RWPE2 (cell line): ENCODE measurements around the gene KNG1.
A peak's percentile ranks its signal among the peaks of the same experiment; 100 is the strongest.

Experiments used
- ATAC-seq: fragments of 200-7000 bp; cut with Tn5 transposase; 3 replicates; pipeline ENCODE4 v1.9.1; 2021; ENCODE audit warnings: low read depth
- DNase-seq: peaks from one replicate; pipeline ENCODE4 v3.0.0-alpha.2; 2020; ENCODE audit warnings: low spot score
- H3K27ac ChIP-seq: fragments of 450-650 bp; 2 replicates; pipeline ENCODE4 v1.5.1; 2017; ENCODE audit warnings: mild to moderate bottlenecking; ENCODE audit not compliant: poor library complexity, severe bottlenecking
- H3K27me3 ChIP-seq: fragments of 250-450 bp; sonication (Bioruptor Pico); 2 replicates; pipeline ENCODE4 v1.5.1; 2021; ENCODE audit warnings: mild to moderate bottlenecking, moderate library complexity; ENCODE audit not compliant: insufficient read depth, poor library complexity, severe bottlenecking
- H3K36me3 ChIP-seq: fragments of 250-450 bp; sonication (Bioruptor Pico); 2 replicates; pipeline ENCODE4 v1.5.1; 2020; ENCODE audit warnings: low read depth, mild to moderate bottlenecking, moderate library complexity
- H3K4me1 ChIP-seq: fragments of 250-450 bp; sonication (Bioruptor Pico); 2 replicates; pipeline ENCODE4 v1.5.1; 2021; ENCODE audit warnings: mild to moderate bottlenecking, moderate library complexity; ENCODE audit not compliant: insufficient read depth, poor library complexity, severe bottlenecking
- H3K4me3 ChIP-seq: fragments of 250-450 bp; sonication (Bioruptor Pico); 2 replicates; pipeline ENCODE4 v1.5.1; 2021; ENCODE audit warnings: mild to moderate bottlenecking, moderate library complexity; ENCODE audit not compliant: severe bottlenecking
- H3K9me3 ChIP-seq: fragments of 250-450 bp; sonication (Bioruptor Pico); 2 replicates; pipeline ENCODE4 v1.5.1; 2021; ENCODE audit warnings: mild to moderate bottlenecking, moderate library complexity; ENCODE audit not compliant: severe bottlenecking
- TF ChIP-seq, protein P1 (sequence below): fragments of 450-650 bp; IDR thresholded peaks from one replicate; pipeline ENCODE4 v1.5.1; 2017; ENCODE audit warnings: mild to moderate bottlenecking, moderate library complexity; ENCODE audit not compliant: poor library complexity, severe bottlenecking

The KNG1 gene

DNA sequence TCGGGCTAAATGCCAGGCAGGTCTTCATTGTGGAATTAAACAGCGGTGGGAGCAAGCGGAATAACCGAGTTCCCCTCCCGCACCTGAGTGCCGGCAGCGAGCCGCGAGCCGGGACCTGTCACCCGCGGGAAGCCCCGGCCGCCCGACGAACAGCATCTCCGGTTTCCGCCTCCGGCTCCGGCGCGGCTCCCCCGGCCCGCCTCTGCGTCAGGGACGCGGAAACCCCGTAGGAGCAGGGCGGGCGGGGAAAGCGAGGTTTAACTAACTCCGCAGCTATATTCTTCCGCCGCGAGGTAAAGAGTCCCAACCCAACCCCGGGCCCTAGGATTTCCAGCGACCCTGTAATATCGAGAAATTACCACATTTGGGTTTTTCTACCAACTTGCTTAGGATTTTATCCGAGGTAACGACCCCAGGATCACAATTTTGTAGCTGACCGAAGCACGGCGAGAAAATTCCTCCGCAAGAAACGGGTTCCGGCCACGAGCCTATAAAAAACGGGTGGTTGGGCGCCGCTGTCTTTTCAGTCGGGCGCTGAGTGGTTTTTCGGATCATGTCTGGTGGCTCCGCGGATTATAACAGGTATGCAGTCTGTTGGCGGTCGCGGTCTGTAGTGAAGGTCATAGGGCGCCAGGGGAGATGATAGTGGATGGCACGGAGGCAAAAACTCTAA lies 66.0 kb downstream of the KNG1 start, which contains the start of gene EIF4A2:
Gene EIF4A2 (plus strand): TSS at position 520 of the 673 bp plus-strand sequence. CDS start 34 bp downstream, at position 554.
- Histone ChIP-seq H3K4me1 (peaks cover 14% of the 10 kb centered on the region), H3K27me3 (no peaks in the 10 kb centered on the region), H3K4me3 (peak within 1 kb of the TSS; percentile 98), H3K9me3 (no peaks in the 10 kb centered on the region), H3K27ac (peak within 1 kb of the TSS; percentile 91), H3K36me3 (peaks cover 48% of the 10 kb centered on the region)
- peak; percentile 87 for DNase-seq
- ATAC-seq, result peak; percentile 58
- TF ChIP-seq, protein P1, sequence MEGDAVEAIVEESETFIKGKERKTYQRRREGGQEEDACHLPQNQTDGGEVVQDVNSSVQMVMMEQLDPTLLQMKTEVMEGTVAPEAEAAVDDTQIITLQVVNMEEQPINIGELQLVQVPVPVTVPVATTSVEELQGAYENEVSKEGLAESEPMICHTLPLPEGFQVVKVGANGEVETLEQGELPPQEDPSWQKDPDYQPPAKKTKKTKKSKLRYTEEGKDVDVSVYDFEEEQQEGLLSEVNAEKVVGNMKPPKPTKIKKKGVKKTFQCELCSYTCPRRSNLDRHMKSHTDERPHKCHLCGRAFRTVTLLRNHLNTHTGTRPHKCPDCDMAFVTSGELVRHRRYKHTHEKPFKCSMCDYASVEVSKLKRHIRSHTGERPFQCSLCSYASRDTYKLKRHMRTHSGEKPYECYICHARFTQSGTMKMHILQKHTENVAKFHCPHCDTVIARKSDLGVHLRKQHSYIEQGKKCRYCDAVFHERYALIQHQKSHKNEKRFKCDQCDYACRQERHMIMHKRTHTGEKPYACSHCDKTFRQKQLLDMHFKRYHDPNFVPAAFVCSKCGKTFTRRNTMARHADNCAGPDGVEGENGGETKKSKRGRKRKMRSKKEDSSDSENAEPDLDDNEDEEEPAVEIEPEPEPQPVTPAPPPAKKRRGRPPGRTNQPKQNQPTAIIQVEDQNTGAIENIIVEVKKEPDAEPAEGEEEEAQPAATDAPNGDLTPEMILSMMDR, result no peak

DNA sequence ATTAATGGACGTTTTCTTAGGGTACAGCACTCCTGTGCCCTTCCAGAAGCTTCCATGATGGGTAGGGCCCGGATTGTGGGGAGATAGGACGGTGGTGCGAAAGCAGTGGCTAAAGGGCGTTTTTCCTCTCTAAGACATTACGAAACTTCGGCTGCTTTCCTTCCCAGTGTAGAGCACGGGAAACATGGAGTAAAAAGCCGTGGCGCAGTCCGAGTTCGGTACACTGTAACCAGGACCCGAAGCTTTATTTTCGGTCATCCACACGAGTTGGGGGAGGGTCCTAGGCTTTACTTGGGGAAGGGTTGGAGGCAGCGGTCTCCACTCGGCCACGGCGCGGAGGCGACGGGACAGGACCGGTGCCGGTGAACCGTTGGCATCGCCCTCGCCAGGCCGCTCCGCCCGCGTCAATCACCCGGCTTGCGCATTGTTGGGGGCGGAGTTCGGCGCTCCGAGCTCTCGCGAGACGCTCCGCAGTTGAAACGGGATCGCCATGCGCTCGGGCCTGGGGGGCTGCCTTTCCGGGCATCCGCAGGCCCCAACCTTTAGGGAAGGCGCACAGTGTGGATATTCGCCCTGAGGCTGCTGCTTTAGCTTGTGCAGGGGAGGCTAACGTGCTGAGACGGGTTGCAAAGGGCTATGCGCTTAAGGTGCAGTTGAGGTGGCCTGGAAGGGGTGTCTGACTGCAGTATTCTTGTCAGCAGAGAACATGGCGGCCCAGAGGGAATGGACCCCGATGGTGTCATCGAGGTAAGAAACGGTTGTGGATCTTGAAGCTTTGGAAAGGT lies 66.8 kb downstream of the KNG1 start:
- peaks cover 14% of the 10 kb centered on the region for H3K4me1 ChIP-seq
- peak; percentile 62 for ATAC-seq

DNA sequence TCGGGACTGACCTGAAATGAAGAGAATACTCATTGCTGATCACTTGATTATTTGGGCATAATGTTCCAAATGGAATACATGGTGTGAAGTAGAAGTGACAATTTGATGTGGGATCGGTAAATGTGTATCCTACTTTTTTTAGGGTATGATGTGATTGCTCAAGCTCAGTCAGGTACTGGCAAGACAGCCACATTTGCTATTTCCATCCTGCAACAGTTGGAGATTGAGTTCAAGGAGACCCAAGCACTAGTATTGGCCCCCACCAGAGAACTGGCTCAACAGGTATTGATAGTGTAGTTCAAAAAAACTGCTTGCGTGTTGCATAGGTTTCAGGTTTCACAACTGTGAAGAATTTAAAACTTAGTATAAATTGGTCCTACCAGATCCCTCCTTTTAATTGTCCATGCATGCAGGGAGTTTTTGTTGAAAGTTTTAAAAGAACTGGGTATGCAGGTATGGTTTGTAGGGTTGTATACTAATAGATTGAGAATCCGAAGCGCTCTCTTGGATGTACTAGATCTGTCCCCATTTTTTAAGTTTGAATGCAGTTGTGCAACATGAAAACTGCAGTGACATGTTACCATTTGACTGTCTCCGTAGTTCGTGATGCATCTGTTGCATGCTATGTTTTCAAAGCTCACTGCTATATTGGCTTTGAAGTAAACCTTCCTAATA lies 67.8 kb downstream of the KNG1 start:
- H3K27ac ChIP-seq, result peak overlapping the region; percentile 91
- DNase-seq, result no peak
- no peaks in the 10 kb centered on the region for H3K27me3 ChIP-seq
- TF ChIP-seq, protein P1, result no peak
- peaks cover 65% of the 10 kb centered on the region for H3K36me3 ChIP-seq
- no peaks in the 10 kb centered on the region for H3K9me3 ChIP-seq
- H3K4me1 ChIP-seq, result peaks cover 14% of the 10 kb centered on the region
- H3K4me3 ChIP-seq, result peak overlapping the region; percentile 98
- no peak for ATAC-seq

More for the DNA sequence above, 66.8 kb downstream of the KNG1 start:
- Histone ChIP-seq H3K27me3 (no peaks in the 10 kb centered on the region), H3K4me3 (peak overlapping the region; percentile 98), H3K36me3 (peaks cover 55% of the 10 kb centered on the region), H3K27ac (peak overlapping the region; percentile 91), H3K9me3 (no peaks in the 10 kb centered on the region)
- DNase-seq, result peak; percentile 69
- TF ChIP-seq, protein P1, result no peak

DNA sequence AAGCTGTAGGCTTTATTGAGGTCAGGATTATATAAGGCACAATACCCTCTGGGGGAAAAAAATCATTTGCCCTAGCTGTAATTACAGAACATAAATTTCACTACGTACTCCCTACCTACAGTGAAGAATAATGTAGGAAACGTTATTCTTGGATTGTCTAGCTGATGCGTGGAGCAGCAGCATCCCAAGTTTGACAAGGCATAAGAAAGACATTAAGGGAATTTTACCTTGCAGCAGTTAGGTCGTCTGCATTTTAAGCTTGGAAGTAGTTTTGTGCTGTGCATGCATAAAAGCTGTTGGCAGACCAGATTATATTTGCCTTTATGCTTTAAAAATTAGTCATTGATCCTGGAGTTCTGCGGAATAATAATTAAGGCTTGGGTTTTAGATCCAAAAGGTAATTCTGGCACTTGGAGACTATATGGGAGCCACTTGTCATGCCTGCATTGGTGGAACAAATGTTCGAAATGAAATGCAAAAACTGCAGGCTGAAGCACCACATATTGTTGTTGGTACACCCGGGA lies 68.4 kb downstream of the KNG1 start:
- no peaks in the 10 kb centered on the region for H3K27me3 ChIP-seq
- no peaks in the 10 kb centered on the region for H3K9me3 ChIP-seq
- peaks cover 14% of the 10 kb centered on the region for H3K4me1 ChIP-seq
- DNase-seq (no peak), ATAC-seq (no peak)
- H3K27ac ChIP-seq, result peak overlapping the region; percentile 91
- peak overlapping the region; percentile 98 for H3K4me3 ChIP-seq
- H3K36me3 ChIP-seq, result peaks cover 71% of the 10 kb centered on the region
- TF ChIP-seq, protein P1, result no peak
